ENCODE measurements around the gene MAGI2.

DNA sequence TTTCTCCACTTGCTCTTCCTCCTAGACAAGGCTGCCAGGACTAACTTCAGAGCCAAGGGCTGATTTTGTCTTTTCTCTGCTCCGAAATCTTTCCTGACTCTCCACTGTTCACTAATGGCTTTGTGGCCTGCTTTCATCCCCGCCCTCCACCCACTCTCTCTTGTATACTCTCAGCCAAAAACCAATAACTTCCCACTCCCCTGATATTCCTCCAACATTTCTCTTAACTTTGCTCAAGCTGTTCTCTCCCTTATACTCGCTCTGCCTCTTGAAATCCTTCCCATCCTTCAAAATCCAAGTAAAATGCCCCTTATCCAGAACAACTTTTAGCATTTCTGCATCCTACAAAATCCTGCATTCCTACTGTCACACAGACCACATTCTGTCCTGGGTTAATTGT, 1440.1 kb downstream of the MAGI2 start:
- TF ChIP-seq, protein P1, sequence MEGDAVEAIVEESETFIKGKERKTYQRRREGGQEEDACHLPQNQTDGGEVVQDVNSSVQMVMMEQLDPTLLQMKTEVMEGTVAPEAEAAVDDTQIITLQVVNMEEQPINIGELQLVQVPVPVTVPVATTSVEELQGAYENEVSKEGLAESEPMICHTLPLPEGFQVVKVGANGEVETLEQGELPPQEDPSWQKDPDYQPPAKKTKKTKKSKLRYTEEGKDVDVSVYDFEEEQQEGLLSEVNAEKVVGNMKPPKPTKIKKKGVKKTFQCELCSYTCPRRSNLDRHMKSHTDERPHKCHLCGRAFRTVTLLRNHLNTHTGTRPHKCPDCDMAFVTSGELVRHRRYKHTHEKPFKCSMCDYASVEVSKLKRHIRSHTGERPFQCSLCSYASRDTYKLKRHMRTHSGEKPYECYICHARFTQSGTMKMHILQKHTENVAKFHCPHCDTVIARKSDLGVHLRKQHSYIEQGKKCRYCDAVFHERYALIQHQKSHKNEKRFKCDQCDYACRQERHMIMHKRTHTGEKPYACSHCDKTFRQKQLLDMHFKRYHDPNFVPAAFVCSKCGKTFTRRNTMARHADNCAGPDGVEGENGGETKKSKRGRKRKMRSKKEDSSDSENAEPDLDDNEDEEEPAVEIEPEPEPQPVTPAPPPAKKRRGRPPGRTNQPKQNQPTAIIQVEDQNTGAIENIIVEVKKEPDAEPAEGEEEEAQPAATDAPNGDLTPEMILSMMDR (IDR thresholded peaks at IDR 0.05; ENCODE audit: borderline replicate concordance, extremely low read depth, low read length, poor library complexity, severe bottlenecking) = no peak
- TF ChIP-seq EZH2 (IDR thresholded peaks at IDR 0.05; ENCODE audit: borderline replicate concordance, low read depth, low read length, severe bottlenecking) = no peak

Measured in DND-41 (cell line).